Measurements from ENCODE around the gene ADCY9.
"Not testable (repeated sequence)": the region's sequence is repeated elsewhere in the genome, so short reads cannot be mapped to it uniquely, and the experiment has no call there.

The ADCY9 gene

GRCh38 chr16:4093495-4094126 lies 22.6 kb downstream of the ADCY9 start:
- no peak for DNase-seq (ENCODE audit: low spot score)

GRCh38 chr16:4092547-4093265 lies 23.5 kb downstream of the ADCY9 start:
- no peak for DNase-seq (ENCODE audit: low spot score)

GRCh38 chr16:4091240-4092012 lies 24.8 kb downstream of the ADCY9 start:
- DNase-seq (ENCODE audit: low spot score), result no peak

GRCh38 chr16:4090351-4090851 lies 25.8 kb downstream of the ADCY9 start:
- no peak for DNase-seq (ENCODE audit: low spot score)

- DNase-seq (ENCODE audit: low spot score), result no peak
Measured at GRCh38 chr16:4089811-4090301, 26.4 kb downstream of the ADCY9 start.

GRCh38 chr16:4089251-4089810 lies 26.9 kb downstream of the ADCY9 start:
- DNase-seq (ENCODE audit: low spot score), result no peak

GRCh38 chr16:4087990-4088577 lies 28.2 kb downstream of the ADCY9 start:
- DNase-seq (ENCODE audit: low spot score), result no peak

GRCh38 chr16:4087099-4087885 lies 28.9 kb downstream of the ADCY9 start:
- no peak for DNase-seq (ENCODE audit: low spot score)

- DNase-seq (ENCODE audit: low spot score), result no peak
Measured at GRCh38 chr16:4086153-4086552, 30.1 kb downstream of the ADCY9 start.

- no peak for DNase-seq (ENCODE audit: low spot score)
Measured at GRCh38 chr16:4085405-4085970, 30.8 kb downstream of the ADCY9 start.

GRCh38 chr16:4083347-4083870 lies 32.8 kb downstream of the ADCY9 start:
- DNase-seq (ENCODE audit: low spot score), result no peak

- DNase-seq (ENCODE audit: low spot score), result no peak
Measured at GRCh38 chr16:4082474-4083044, 33.7 kb downstream of the ADCY9 start.

- no peak for DNase-seq (ENCODE audit: low spot score)
Measured at GRCh38 chr16:4081521-4082021, 34.7 kb downstream of the ADCY9 start.

- DNase-seq (ENCODE audit: low spot score), result no peak
Measured at GRCh38 chr16:4081047-4081446, 35.2 kb downstream of the ADCY9 start.

GRCh38 chr16:4077174-4077649 lies 39.0 kb downstream of the ADCY9 start:
- no peak for DNase-seq (ENCODE audit: low spot score)

- DNase-seq (ENCODE audit: low spot score), result no peak
Measured at GRCh38 chr16:4075534-4075933, 40.7 kb downstream of the ADCY9 start.

- DNase-seq (ENCODE audit: low spot score), result not testable (repeated sequence)
Measured at GRCh38 chr16:4073150-4073549, 43.1 kb downstream of the ADCY9 start.

GRCh38 chr16:4071686-4072561 lies 44.3 kb downstream of the ADCY9 start:
- DNase-seq (ENCODE audit: low spot score), result no peak

- no peak for DNase-seq (ENCODE audit: low spot score)
Measured at GRCh38 chr16:4070936-4071335, 45.3 kb downstream of the ADCY9 start.
